Neuronal stem cell (in vitro differentiated cells): ENCODE measurements around the gene ETF1.

Source experiments
- DNase-seq: peaks from one replicate; pipeline ENCODE4 v3.0.0-alpha.2; 2013; ENCODE audit warnings: low spot score
- H2AFZ ChIP-seq: one replicate; pipeline ENCODE4 v1.6.1; 2013; ENCODE audit warnings: mild to moderate bottlenecking, low read length, inconsistent platforms
- H2AK5ac ChIP-seq: 2 replicates; pipeline ENCODE4 v1.6.1; 2013; ENCODE audit warnings: low read depth, mild to moderate bottlenecking, inconsistent platforms, low read length, moderate library complexity, mixed read lengths
- H2BK120ac ChIP-seq: 2 replicates; pipeline ENCODE4 v1.6.1; 2013; ENCODE audit warnings: low read depth, mild to moderate bottlenecking, inconsistent platforms, low read length, moderate library complexity, mixed read lengths
- H2BK12ac ChIP-seq: one replicate; pipeline ENCODE4 v1.6.1; 2013; ENCODE audit warnings: low read length, inconsistent platforms
- H2BK15ac ChIP-seq: 2 replicates; pipeline ENCODE4 v1.6.1; 2013; ENCODE audit warnings: mild to moderate bottlenecking, low read length, inconsistent platforms, mixed read lengths
- H2BK5ac ChIP-seq: one replicate; pipeline ENCODE4 v1.6.1; 2013; ENCODE audit warnings: inconsistent platforms, mild to moderate bottlenecking, low read length, moderate library complexity
- H3K14ac ChIP-seq: one replicate; pipeline ENCODE4 v1.6.1; 2013; ENCODE audit warnings: low read length, inconsistent platforms
- H3K18ac ChIP-seq: 2 replicates; pipeline ENCODE4 v1.6.1; 2013; ENCODE audit warnings: low read length, inconsistent platforms
- H3K23ac ChIP-seq: 2 replicates; pipeline ENCODE4 v1.6.1; 2013; ENCODE audit warnings: low read depth, mild to moderate bottlenecking, mixed read lengths, low read length, inconsistent platforms; ENCODE audit not compliant: poor library complexity
- H3K27ac ChIP-seq: replicated peaks from 3 replicates; pipeline ENCODE4 v1.5.1; 2013; ENCODE audit warnings: low read length, inconsistent platforms
- H3K27me3 ChIP-seq, 3 experiments: 2 replicates each; pipeline ENCODE4 v1.6.1; 2013; ENCODE audit warnings: low read length in 3 of 3, mild to moderate bottlenecking in 2 of 3, inconsistent platforms in 1 of 3, low read depth in 1 of 3, mixed read lengths in 1 of 3, moderate library complexity in 1 of 3; ENCODE audit not compliant: control insufficient read depth in 3 of 3, insufficient read depth in 3 of 3
- H3K36me3 ChIP-seq, 2 donors: replicated peaks in 1 of 2; 2 replicates each; pipeline ENCODE4 v1.6.1; 2013; ENCODE audit warnings: low read length in 2 of 2; ENCODE audit not compliant: control insufficient read depth in 2 of 2, insufficient read depth in 2 of 2
- H3K4ac ChIP-seq: 2 replicates; pipeline ENCODE4 v1.6.1; 2013; ENCODE audit warnings: inconsistent platforms, mild to moderate bottlenecking, low read length, moderate library complexity
- H3K4me1 ChIP-seq, 2 donors: 1 replicate in 1 of 2; 2 replicates in 1 of 2; pipeline ENCODE4 v1.6.1; 2013; ENCODE audit warnings: low read length in 2 of 2, low read depth in 1 of 2; ENCODE audit not compliant: control insufficient read depth in 2 of 2, insufficient read depth in 1 of 2
- H3K4me2 ChIP-seq: one replicate; pipeline ENCODE4 v1.6.1; 2013; ENCODE audit warnings: mild to moderate bottlenecking, low read length, inconsistent platforms; ENCODE audit not compliant: insufficient read depth, poor library complexity, severe bottlenecking
- H3K4me3 ChIP-seq, 2 donors: 2 replicates each; pipeline ENCODE4 v1.5.1; 2013; ENCODE audit warnings: low read length in 2 of 2, mild to moderate bottlenecking in 2 of 2, inconsistent platforms in 1 of 2, moderate library complexity in 1 of 2
- H3K79me1 ChIP-seq: one replicate; pipeline ENCODE4 v1.6.1; 2013; ENCODE audit warnings: low read depth, mild to moderate bottlenecking, inconsistent platforms, low read length, moderate library complexity
- H3K9ac ChIP-seq: one replicate; pipeline ENCODE4 v1.6.1; 2013; ENCODE audit warnings: mild to moderate bottlenecking, low read depth, low read length, inconsistent platforms; ENCODE audit not compliant: poor library complexity
- H3K9me3 ChIP-seq, 2 donors: replicated peaks in 1 of 2; 2 replicates each; pipeline versions ENCODE3 to v1.6.1; 2013; ENCODE audit warnings: low read length in 2 of 2, mild to moderate bottlenecking in 2 of 2, inconsistent platforms in 1 of 2, low read depth in 1 of 2, mixed read lengths in 1 of 2, moderate library complexity in 1 of 2; ENCODE audit not compliant: control insufficient read depth in 2 of 2, insufficient read depth in 1 of 2
- H4K8ac ChIP-seq: one replicate; pipeline ENCODE4 v1.6.1; 2013; ENCODE audit warnings: low read depth, mild to moderate bottlenecking, inconsistent platforms, low read length, moderate library complexity
- H4K91ac ChIP-seq: one replicate; pipeline ENCODE4 v1.6.1; 2013; ENCODE audit warnings: low read length, low read depth, mild to moderate bottlenecking, inconsistent platforms; ENCODE audit not compliant: poor library complexity
- WGBS, 2 donors: extraction: QIAGEN DNeasy Blood & Tissue Kit; methylation state at CpG; one replicate each; pipeline ENCODE4 v1.1.7; 2013; ENCODE audit warnings: missing lambda C conversion rate in 2 of 2, mixed read lengths in 1 of 2; ENCODE audit not compliant: insufficient read length in 2 of 2, insufficient replicate concordance in 1 of 2; ENCODE audit errors: extremely low coverage in 2 of 2; 5-methylcytosine and 5-hydroxymethylcytosine counted together

Gene ETF1

GRCh38 chr5:138573223-138573622 lies 30.2 kb upstream of the ETF1 start:
- Histone ChIP-seq H2AFZ (no peak overlapping the region), H3K4ac (no peak overlapping the region), H3K27ac (no peak overlapping the region), H4K91ac (no peak overlapping the region), H4K8ac (no peak overlapping the region), H3K9me3 (no peaks in the 10 kb centered on the region), H2BK12ac (no peak overlapping the region), H3K79me1 (no peaks in the 10 kb centered on the region), H3K36me3 (peaks cover 30 to 61% of the 10 kb centered on the region in 2 donors), H3K23ac (no peak overlapping the region), H3K9ac (no peak overlapping the region), H3K27me3 (no peaks in the 10 kb centered on the region), H3K18ac (no peak overlapping the region), H2BK120ac (no peak overlapping the region), H3K4me3 (no peak overlapping the region), H3K14ac (no peak overlapping the region), H2BK5ac (no peak overlapping the region), H3K4me2 (no peak overlapping the region), H3K4me1 (peaks cover 0 to 9% of the 10 kb centered on the region in 2 donors), H2AK5ac (no peak overlapping the region), H2BK15ac (no peak overlapping the region)
- DNase-seq, result no peak
- no CpG with 5 or more reads among the region's 8 CpGs for WGBS, 2 donors

DNA sequence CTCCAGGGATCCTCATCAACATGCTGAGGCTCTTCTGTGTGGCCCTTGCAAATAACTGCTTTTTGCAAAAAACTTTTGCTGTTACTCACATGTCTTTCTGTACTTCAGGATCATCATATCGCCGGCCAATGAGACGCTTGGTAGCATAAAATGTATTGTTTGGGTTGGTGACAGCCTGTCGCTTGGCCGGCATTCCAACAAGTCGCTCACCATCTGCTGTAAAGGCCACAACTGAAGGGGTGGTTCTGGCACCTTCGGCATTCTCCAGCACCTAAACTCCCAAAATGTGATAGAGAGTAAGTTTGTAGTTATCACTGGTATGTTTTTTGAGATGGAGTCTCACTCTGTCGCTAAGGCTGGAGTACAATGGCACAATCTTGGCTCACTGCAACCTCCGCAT lies 27.8 kb upstream of the ETF1 start:
- Histone ChIP-seq H3K4me2 (no peak overlapping the region), H3K18ac (no peak overlapping the region), H2BK12ac (no peak overlapping the region), H2BK120ac (no peak overlapping the region), H4K91ac (no peak overlapping the region), H3K4ac (no peak overlapping the region), H2BK5ac (no peak overlapping the region), H3K14ac (no peak overlapping the region), H3K36me3 (peaks cover 41 to 85% of the 10 kb centered on the region in 2 donors), H3K4me1 (peaks cover 0 to 8% of the 10 kb centered on the region in 2 donors), H3K27me3 (no peaks in the 10 kb centered on the region), H2AFZ (no peak overlapping the region), H3K79me1 (no peaks in the 10 kb centered on the region), H3K4me3 (no peak overlapping the region), H3K9me3 (no peaks in the 10 kb centered on the region), H3K23ac (no peak overlapping the region), H3K9ac (no peak overlapping the region), H2BK15ac (no peak overlapping the region), H4K8ac (no peak overlapping the region), H2AK5ac (no peak overlapping the region), H3K27ac (no peak overlapping the region)
- no peak for DNase-seq
- WGBS, 2 donors, result no CpG with 5 or more reads among the region's 9 CpGs

DNA sequence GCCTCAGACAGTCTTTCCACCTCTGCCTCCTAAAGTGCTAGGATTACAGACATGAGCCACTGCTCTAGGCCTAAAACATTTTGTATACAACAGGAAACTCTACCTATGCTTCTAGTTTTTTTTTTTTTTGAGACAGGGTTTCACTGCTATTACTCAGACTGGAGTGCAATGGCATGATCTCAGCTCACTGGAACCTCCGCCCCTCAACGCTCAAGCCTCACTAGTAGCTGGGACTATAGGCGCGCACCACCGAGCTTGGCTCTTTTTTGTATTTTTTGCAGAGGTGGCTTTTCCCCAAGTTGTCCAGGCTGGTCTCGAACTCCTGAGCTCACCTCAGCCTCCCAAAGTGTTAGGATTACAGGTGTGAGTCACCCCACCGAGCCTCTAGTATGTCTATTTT lies 26.7 kb upstream of the ETF1 start:
- Histone ChIP-seq H2AK5ac (no peak overlapping the region), H3K36me3 (peaks cover 51 to 96% of the 10 kb centered on the region in 2 donors), H3K27ac (no peak overlapping the region), H3K79me1 (no peaks in the 10 kb centered on the region), H2BK15ac (no peak overlapping the region), H3K4me3 (no peak overlapping the region), H3K23ac (no peak overlapping the region), H3K4me2 (no peak overlapping the region), H4K91ac (no peak overlapping the region), H2BK12ac (no peak overlapping the region), H2BK5ac (no peak overlapping the region), H3K14ac (no peak overlapping the region), H3K4ac (no peak overlapping the region), H3K4me1 (peaks cover 0 to 6% of the 10 kb centered on the region in 2 donors), H2BK120ac (no peak overlapping the region), H3K27me3 (no peaks in the 10 kb centered on the region), H2AFZ (no peak overlapping the region), H3K18ac (no peak overlapping the region), H3K9ac (no peak overlapping the region), H3K9me3 (no peaks in the 10 kb centered on the region), H4K8ac (no peak overlapping the region)
- WGBS, 2 donors, result no CpG with 5 or more reads among the region's 7 CpGs
- no peak for DNase-seq

DNA sequence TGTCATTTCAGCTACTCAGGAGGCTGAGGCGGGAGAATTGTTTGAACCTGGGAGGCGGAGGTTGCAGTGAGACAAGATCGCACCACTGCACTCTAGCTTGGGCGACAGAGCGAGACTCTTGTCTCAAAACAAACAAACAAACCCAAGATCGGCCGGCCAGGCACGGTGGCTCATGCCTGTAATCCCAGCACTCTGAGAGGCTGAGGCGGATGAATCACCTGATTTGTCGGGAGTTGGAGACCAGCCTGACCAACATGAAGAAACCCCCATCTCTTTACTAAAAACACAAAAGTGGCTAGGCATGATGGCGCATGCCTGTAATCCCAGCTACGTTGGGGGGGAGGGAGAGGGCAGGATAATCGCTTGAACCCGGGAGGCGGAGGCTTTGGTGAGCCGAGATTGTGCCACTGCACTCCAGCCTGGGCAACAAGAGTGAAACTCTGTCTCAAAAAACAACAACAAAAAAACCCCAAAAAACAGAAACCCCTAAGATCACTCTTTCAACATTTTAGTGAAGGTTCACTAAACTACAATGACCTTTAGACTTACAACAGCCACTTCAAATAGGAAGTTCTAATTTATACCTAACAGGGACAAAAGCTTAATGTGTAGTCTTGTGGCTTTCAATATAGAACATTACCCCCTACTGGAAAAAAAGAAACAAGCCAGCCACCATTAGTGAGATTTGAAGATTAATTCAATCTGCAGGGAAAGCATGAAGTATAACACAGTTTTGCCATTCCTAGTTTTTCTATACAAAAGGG lies 25.2 kb upstream of the ETF1 start:
- Histone ChIP-seq H3K4me2 (no peak overlapping the region), H3K36me3 (peaks cover 53 to 100% of the 10 kb centered on the region in 2 donors), H2BK12ac (no peak overlapping the region), H2BK120ac (no peak overlapping the region), H3K9ac (no peak overlapping the region), H3K9me3 (no peaks in the 10 kb centered on the region), H3K18ac (no peak overlapping the region), H3K23ac (no peak overlapping the region), H2BK5ac (no peak overlapping the region), H4K8ac (no peak overlapping the region), H2AK5ac (no peak overlapping the region), H3K4me1 (no peaks in the 10 kb centered on the region), H3K4me3 (no peak overlapping the region), H2AFZ (no peak overlapping the region), H3K27ac (no peak overlapping the region), H2BK15ac (no peak overlapping the region), H3K14ac (no peak overlapping the region), H4K91ac (no peak overlapping the region), H3K27me3 (no peaks in the 10 kb centered on the region), H3K79me1 (peaks cover 2% of the 10 kb centered on the region), H3K4ac (no peak overlapping the region)
- WGBS, 2 donors, result no CpG with 5 or more reads among the region's 16 CpGs
- DNase-seq, result no peak
